KBM-7 (cell line): ENCODE data around the gene ADRA1B.

Experiments
- DNase-seq: peaks from one replicate; pipeline ENCODE4 v3.0.0-alpha.2; 2015
- in situ Hi-C: fragments of 300-500 bp; cut with MboI; formaldehyde crosslinking; loops from 2 replicates; pipeline ENCODE4 v1.14.3; 2020; ENCODE audit warnings: low sequenced_read_pairs, low pct_unique_long_range_greater_than_20kb, mixed read lengths

The ADRA1B gene

DNA sequence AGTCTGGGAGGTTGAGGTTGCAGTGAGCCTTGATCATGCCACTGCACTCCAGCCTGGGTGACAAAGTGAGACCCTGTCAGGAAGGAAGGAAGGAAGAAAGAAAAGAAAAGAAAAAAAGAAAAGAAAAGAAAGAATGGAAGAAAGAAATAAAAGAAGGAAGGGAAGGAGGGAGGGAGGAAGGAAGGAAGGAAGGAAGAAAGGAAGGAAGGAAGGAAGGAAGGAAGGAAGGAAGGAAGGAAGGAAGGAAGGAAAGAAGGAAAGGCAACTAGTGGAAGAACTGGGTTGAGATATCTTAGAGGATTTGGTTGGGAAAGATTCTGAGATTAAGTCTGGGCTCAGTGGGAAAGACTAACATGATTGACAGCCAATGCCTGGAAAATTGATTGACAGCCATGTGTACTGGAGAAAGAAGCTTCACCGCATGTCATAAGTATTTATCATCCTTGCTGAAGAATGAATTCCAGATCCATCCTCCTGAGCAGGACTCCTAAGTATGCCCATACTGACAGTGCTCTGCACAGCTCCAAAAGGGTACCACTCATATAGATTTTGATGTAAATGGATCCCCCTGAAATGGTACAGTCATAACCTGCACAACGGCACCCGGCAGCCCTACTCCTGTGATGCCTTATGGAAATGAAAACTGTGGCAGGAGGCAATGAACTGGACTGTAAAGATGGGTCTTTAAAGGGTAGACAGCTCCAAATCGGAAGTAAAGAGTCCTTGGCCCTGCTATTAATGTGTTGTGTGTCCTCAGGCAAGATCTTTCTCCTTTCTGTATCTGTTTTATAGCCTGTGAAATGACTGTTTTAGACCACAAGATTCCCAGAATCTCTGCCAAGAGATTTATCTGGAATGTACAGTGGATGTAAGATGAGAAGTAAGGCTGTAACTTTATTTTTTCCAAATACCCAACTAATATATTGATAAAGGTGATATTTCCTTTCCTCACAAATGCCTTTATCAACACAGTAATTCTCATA lies 16.9 kb upstream of the ADRA1B start:
- in situ Hi-C loops: no loop called here
- DNase-seq: no peak

DNA sequence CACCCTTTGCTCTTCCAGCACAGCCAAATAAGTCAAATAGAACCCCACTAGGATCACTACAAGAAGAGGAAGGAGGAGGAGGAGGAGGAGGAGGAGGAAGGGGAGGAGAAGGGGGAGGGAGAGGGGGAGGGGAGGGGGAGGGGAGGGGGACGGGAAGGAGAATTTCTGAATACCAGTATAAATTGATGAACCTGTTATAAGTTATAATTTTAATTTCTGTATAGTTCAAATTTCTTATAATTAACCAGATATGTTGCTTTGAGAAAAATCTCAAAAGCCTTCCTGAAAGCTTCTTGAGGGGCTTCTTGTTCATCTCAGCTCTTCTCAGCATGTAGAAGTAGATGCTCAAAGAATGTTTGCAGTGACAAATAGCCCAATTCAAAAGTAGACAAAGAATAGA lies 15.0 kb upstream of the ADRA1B start:
- in situ Hi-C loops: no loop called here

DNA sequence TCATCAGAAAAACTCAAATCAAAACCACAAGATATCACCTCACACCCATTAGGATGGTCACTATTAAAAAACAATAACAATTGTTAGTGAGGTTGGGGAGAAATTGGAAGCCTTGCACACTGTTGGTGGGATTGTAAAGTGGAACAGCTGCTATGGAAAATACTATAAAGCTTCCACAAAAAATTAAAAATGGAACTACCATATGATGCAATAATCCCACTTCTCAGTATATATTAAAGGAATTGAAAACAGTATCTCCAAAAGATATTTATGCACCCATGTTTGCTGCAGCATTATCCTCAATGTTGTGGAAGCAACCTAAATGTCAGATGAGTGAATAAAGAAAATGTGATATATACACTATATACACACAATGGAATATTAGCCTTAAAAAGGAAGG lies 14.5 kb upstream of the ADRA1B start:
- DNase-seq: no peak
- in situ Hi-C loops: no loop called here

More for the DNA sequence above, 15.0 kb upstream of the ADRA1B start:
- no peak for DNase-seq

DNA sequence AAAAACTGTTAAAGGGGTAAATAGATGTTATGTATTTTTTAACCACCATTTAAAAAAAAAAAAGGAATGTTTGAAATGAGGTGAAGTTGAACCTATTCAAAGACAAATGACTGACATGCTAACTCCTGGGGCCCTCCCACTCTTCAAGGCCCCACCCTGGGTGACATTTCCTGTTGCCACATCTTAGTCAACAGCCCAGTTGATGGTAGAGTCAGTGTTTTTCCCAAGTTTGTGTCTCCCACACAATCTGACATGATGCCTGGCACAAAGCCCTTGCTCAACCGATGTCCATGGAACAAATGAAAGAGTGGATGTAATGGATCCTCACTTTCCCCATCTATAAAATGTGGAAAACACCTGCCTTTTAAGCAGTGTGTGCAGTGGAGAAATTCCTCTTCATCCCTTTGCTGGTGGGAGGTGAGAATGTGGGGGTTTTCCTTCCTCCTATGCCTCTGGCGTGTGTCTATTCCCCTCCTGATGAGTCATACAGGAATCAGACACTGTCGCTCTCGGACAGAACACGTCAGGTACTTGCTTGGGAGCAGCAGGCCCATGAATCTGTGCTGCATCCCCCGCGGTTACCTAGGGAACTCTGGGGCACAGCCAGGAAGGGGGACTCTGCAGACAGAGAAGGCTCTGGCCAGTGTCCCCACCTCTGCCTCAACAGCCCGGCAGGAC lies 13.7 kb upstream of the ADRA1B start:
- in situ Hi-C loops: no loop called here
- no peak for DNase-seq

DNA sequence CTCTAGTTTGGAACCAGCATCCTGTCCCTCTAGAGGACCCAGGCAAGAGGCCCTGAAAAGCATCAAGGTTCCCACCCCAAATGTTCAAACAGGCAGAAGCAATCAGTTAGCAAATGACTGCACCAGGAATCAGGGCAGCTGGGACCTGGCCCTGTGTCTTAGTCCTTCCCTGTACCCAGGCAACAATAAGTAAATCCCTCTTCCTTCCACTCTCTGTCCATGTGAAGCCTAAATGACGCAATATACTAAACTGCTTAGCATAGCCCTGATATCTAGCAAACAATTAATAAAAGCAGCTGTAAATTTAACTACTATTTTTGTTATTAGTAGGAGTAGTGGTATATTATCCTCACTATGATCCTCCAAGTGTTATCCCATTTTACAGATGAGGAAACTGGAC lies 13.2 kb upstream of the ADRA1B start:
- in situ Hi-C loops: no loop called here
- no peak for DNase-seq

DNA sequence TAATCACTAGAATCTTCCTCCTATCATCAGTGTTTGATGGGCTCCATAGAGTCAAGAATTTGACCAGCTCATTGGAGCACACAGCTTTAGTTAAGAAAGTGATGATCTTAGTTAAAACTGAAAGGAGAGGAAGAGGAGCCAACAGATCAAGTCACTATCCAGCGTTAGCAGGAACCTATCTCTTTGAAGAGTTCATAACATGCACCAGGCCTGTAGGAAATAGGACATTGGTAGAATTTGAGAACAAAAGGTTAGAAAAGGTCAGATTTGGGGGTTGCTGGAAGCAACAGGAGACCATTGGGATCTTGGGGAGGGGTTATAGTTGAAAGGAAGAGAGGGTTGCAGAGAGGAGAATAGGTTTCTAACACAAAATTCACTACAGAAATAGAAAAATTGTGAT lies 11.4 kb upstream of the ADRA1B start:
- no peak for DNase-seq
- in situ Hi-C loops: no loop called here

DNA sequence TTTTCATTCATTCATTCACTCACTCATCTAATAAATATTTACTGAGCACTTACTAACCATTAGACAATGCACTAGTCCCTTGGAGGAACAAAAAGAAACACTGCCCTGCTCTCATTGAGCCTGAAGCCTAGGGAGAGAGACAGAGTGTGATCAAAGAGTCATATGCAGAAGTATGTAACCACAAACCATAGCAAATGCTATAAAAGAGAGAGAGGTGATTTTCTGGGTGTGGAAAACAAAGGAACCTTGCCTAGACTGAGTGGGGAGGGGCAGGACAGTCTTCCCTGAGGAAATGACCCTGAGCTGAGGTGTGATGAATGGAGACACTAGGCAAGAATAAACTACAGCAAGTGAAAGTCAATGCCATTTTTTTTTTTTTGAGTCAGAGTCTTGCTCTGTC lies 10.8 kb upstream of the ADRA1B start:
- in situ Hi-C loops: no loop called here
- DNase-seq: peak; percentile 23

DNA sequence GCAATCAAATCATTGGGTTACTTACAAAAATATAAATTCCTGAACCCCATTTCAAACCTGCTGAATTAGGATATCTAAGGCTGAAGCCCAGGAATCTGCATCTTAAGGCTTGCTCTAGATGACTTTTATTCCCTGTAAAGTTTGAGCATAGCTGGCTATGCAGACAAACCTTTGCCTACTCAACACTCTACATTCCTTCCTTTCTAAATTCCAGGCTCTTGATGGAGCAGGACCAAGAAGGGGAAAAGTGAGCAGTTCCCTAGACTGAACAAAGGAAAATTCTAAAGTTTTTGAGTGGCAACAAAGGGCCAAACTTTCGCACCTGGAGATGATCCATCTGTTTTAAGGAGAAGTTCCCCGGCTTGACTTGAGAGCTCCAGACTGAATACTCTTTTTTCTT lies 9.8 kb upstream of the ADRA1B start:
- in situ Hi-C loops: no loop called here
- DNase-seq: no peak

DNA sequence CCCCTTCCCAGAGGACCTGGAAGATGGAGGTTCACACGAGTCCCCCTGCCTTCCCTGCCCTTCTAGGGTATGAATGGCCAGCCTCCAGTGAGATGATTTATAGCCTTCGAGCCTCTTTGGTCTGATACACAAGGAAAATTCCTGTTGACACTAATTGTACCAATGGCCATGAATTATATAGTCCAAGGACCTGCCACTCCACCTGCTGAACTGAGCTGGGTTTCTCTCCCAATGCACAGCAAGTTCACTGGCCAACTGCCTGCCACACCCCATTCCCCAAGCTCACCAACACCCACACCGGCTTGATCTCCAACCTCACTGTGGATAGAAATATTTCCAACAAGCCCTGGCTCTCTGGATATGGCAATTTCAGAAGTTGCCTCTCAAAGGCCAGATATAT lies 9.3 kb upstream of the ADRA1B start:
- no peak for DNase-seq
- in situ Hi-C loops: no loop called here

DNA sequence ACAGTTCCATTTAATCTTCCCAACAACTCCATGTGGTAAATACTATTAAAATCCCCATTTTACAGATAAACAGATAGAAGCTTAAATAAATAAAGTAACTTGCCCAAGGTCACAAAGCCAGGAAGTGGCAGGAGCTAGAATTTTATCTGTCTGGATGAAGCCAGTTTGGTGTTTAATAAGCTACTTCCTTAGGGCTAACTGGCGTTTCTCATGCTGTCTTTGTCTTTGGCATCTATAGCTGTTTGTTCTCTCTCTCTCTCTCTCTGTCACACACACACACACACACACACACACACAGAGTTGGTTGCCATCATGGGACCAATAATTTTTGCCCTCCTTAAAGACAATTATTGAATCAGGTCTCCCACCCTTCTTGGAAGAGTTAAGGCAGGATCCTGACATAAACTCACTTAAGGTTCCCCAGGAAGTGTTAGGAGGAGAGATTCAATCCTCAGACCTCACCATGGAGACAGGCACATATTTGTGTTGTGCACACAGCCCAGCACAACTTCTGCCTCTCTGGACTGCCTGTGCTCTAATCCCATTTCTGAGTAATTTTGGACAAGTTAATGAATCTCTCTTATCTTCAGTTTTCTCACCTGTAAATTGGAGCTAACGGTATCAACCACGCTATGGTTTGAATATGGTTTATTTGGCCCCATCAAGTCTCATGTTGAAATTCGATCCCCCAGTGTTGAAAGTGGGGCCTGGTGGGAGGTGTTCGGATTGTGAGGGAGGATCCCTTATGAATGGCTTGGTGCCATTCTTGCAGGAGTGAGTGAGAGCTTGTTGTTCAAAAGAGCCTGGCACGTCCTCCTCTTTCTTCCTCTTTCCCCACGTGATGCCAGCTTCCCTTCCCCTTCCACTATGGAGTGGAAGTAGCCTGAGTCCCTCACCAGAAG lies 8.3 kb upstream of the ADRA1B start:
- in situ Hi-C loops: no loop called here
- DNase-seq: no peak

DNA sequence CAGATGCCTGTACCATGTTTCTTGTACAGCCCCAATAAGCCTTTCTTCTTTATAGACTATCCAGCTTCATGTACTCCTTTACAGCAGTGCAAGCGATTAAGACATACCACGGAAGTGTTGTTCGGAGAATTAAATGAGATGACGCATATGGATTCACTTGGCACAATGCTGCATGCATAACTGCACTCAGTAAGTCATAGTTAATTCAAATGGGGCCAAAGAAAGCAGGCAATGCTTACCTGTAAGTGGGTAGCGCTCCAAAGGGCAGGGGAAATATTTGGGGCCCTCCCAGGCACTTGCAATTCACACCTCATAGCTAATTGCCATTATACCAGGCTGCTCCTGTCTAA lies 7.7 kb upstream of the ADRA1B start:
- no peak for DNase-seq
- in situ Hi-C loops: no loop called here

DNA sequence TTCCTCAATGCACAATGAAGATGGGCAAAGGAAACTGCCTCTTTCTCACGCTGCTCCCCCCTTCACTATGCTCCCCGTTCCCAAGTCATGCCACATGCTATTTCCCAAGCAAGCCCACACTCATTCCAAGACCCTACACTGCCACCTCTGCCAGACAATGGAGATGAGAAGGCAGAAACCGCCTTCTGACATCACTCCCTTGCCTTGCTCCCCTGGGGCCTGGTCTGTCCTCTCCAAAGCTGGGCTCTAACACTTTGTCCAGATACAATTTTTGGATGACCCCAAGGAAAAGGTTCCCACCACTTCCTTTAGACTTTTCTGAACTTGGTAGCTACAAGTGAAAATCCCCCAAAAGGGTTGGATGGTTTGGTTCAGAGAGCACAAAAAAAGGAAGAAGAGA lies 7.2 kb upstream of the ADRA1B start:
- no peak for DNase-seq

DNA sequence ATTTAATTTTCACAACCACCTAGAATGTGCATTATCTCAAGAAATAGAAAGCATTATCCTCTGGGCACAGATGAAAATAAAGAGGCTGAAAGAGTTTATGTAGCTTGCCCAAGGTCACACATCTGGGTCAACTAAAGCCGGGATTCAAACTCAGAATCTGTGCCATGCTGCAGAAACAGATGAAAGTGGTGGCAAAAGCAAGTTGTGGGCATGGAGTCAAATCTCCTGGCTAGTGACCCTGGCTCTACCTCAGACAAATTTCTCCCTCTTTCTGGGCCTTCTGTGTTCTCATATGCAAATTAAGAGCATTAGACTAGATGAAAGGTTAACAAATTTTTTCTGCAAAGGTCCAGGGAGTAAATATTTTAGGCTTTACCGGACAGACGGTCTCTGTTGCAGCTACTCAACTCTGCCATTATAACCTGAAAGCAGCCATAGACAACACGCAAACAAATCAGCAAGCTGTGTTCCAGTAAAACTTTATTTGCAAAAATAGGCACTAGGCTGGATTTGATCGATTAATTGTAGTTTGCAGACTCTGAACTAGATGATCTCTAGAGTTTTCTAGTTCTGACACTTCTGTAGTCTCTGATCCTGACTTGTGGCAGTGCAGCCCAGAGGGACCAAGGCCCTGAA lies 6.0 kb upstream of the ADRA1B start:
- DNase-seq: no peak
- in situ Hi-C loops: no loop called here

More for the DNA sequence above, 7.2 kb upstream of the ADRA1B start:
- in situ Hi-C loops: no loop called here

DNA sequence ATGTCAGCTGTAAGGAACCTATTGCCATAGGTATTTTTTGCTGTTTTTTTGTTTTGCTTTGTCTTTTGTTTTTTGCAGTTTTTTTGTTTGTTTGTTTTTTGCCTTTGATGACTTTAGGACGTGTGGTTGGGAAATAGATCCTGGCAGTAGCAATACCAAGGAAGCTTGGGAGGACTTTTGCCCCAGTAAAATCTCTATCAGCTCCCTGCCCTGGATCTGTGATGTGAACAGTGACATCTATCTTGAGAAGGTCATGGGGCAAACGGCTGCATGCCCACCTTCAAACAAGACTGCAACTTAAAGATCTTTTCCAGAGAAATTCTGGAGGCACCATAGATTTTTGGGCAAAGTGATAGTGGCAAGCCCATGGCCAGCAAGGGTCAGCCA lies 5.4 kb upstream of the ADRA1B start:
- DNase-seq: no peak
- in situ Hi-C loops: no loop called here

DNA sequence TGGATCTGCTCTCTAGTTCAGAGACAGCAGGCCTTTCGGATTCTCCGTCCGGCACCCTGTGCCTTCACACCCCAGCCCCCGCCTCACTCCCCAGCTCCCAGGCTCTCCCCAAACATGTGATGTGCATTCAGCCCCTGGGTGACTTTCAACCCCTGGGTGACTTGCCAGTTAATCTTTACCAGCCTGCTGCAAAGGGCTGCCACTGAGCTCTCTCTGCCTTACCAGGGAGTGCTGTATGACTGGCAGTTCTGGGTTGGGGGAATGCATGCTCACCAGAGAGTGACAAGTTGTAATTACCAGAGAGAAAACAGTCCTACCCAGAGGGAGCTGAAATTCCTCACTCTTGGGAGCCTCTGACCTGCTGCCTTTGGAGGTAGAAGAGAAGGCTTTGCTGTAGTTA lies 4.9 kb upstream of the ADRA1B start:
- no peak for DNase-seq
- in situ Hi-C loops: no loop called here

DNA sequence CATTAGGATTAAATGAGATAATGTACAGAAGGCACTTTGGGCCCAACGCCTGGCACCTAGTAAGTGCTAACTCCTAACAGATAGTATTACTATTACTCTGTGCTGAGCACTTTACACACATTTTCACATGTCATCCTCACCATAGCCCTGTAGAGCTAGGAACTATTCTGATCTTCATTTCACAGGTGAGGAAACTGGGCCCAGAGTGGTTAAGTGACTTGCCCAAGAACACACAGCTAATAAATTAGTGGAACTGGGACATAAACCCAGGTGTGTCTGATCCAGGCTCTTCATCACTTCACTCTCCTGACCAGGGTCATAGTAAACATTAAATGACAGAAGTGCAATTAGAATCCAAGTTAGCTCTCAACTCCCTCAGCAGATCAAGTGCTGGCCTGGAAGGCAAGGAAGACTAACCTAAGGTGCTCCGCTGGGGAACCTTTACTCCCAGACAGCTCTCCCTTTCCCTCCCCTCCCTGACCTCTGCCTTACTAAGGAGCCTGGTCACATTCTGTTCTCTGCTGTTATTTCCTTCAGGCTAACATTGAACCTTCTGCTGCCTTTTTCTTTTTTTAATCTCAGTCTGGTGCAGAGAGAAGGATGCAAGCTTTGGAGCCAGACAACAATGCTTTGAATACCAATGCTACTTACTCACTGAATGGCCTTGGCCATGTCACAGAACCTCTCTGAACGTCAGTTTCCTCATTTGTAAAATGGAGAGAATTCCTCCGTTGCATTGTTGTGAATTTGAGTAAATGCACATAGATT lies 4.1 kb upstream of the ADRA1B start:
- in situ Hi-C loops: no loop called here
- DNase-seq: no peak

DNA sequence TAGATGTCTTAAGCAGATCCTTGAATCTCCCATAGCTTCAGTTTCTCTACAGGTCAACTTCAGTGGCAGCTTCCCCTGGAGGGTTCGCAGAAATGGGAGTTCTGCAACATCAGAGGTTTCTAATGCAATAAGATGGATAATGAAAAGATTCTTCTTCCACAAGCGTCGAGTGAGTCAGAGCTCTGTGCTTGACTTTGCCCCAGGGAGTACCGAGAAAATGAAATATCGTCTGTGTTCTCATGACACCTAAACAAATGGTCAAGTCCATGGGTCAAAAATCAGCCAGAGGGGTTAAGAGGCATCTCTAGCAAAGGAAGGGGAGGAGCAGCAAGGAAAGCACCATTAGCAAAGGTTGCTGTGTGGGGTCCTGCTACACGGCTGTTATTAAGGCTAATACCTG lies 3.2 kb upstream of the ADRA1B start:
- in situ Hi-C loops: no loop called here
- no peak for DNase-seq

DNA sequence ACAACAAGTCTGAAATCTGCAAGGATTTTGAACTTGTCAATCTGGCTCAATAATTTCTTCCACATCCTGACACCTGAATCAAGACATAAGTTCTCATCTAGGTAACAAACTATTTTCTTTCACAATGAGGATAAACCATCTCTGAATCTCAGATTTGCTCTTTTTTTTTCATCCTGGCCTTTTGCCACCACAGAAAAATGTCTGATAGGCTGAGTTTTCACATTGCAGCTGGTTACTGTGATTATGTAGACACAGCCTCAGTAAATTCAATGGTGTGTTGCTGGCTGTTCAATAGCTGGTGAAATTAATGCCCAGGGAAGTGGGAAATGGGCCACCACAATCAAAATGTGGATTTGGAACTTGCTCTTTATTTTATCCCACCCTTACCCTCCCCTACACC lies 2.8 kb upstream of the ADRA1B start:
- DNase-seq: no peak
- in situ Hi-C loops: no loop called here
